ENCODE data around the gene KATNB1.

DNA sequence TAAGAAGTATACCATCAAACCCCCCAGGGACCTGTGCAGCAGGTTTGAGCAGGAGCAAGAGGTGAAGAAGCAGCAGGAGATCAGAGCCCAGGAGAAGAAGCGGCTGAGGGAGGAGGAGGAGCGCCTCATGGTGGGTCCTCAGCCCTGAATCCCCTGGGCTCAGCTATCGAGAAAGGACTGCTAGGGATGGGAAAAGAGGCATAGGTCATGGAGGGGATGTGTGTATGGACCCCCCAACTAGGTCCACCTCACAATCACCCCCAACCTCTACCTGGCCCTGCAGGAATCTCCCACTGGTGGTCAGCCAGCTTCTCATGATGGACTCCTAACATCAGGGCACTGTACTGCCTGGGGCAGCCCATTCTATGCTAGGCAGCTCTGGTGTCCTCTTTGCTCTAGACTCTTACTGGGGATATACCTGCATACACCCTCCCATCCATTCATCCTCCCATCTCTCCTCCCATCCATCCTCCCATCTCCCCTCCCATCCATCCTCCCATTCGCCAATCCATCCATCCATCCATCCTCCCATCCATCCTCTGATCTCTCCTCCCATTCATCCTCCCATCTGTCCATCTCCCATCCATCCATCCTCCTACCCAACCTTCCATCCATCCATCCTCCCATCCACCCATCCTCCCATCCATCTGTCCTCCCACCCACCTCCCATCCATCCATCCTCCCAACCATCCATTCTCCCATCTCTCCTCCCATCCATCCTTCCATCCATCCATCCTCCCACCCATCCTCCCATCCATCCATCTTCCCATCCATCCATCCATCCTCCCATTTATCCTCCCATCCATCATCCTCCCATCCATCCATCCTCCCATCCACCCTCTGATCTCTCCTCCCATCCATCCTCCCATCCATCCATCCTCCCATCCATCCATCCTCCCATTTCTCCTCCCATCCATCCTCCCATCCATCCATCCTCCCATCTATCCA lies 30.4 kb upstream of the KATNB1 start:
- no peak for TF ChIP-seq SPI1 (IDR thresholded peaks at IDR 0.05; ENCODE audit: low read depth, low read length)
- no peak for TF ChIP-seq PAX5 (IDR thresholded peaks at IDR 0.05; ENCODE audit: insufficient read depth, low read length, severe bottlenecking)
- no peak for TF ChIP-seq POLR2A (IDR thresholded peaks at IDR 0.05; ENCODE audit: low read depth, low read length)
- TF ChIP-seq TAF1 (IDR thresholded peaks at IDR 0.05; ENCODE audit: low read depth, low read length) = no peak

Data from GM12891 (cell line).